Ectodermal cell (in vitro differentiated cells): ENCODE results near the gene CLTB.
A peak's percentile ranks its signal among the peaks of the same experiment; 100 is the strongest.

ENCODE experiments used
- H3K27ac ChIP-seq: 2 replicates; pipeline ENCODE4 v1.7.0; 2013; ENCODE audit warnings: mild to moderate bottlenecking, low read depth, low read length; ENCODE audit not compliant: insufficient read depth, poor library complexity, severe bottlenecking
- H3K27me3 ChIP-seq: 2 replicates; pipeline ENCODE4 v1.7.0; 2013; ENCODE audit warnings: mild to moderate bottlenecking, low read length; ENCODE audit not compliant: insufficient read depth, control insufficient read depth, poor library complexity, severe bottlenecking
- H3K36me3 ChIP-seq: one replicate; pipeline ENCODE4 v1.7.0; 2013; ENCODE audit warnings: low read length; ENCODE audit not compliant: control insufficient read depth, insufficient read depth
- H3K4me1 ChIP-seq: one replicate; pipeline ENCODE4 v1.7.0; 2013; ENCODE audit warnings: low read length; ENCODE audit not compliant: control insufficient read depth, insufficient read depth
- H3K4me3 ChIP-seq: 2 replicates; pipeline ENCODE4 v1.7.0; 2013; ENCODE audit warnings: low read depth, low read length, control low read depth; ENCODE audit not compliant: insufficient read depth
- H3K9me3 ChIP-seq: 2 replicates; pipeline ENCODE4 v1.7.0; 2013; ENCODE audit warnings: mild to moderate bottlenecking, low read length, moderate library complexity; ENCODE audit not compliant: control insufficient read depth
- WGBS, 2 experiments: methylation state at CpG; one replicate each; pipeline ENCODE4 v1.1.7; 2013; ENCODE audit warnings: missing lambda C conversion rate in 2 of 2; 5-methylcytosine and 5-hydroxymethylcytosine counted together

CLTB gene

GRCh38 chr5:176429972-176430371 is 13.6 kb upstream of the CLTB start:
- Histone ChIP-seq H3K27me3 (no peaks in the 10 kb centered on the region), H3K4me1 (no peaks in the 10 kb centered on the region), H3K27ac (no peak overlapping the region), H3K36me3 (no peaks in the 10 kb centered on the region), H3K4me3 (no peak overlapping the region), H3K9me3 (no peaks in the 10 kb centered on the region)
- 65 to 87% methylated on average over 4 of the region's 4 CpGs for WGBS, 2 experiments

GRCh38 chr5:176427971-176428370 is 11.6 kb upstream of the CLTB start:
- Histone ChIP-seq H3K27me3 (no peaks in the 10 kb centered on the region), H3K27ac (no peak overlapping the region), H3K9me3 (no peaks in the 10 kb centered on the region), H3K4me3 (no peak overlapping the region), H3K4me1 (no peaks in the 10 kb centered on the region), H3K36me3 (no peaks in the 10 kb centered on the region)
- 92 to 94% methylated on average over 4 of the region's 4 CpGs for WGBS, 2 experiments

- no peaks in the 10 kb centered on the region for H3K9me3 ChIP-seq
- no peaks in the 10 kb centered on the region for H3K4me1 ChIP-seq
- 94 to 100% methylated on average over 1 of the region's 1 CpG for WGBS, 2 experiments
Observed at GRCh38 chr5:176426876-176427275, 10.5 kb upstream of the CLTB start.

GRCh38 chr5:176425791-176426190 is 9.5 kb upstream of the CLTB start:
- Histone ChIP-seq H3K4me3 (no peak overlapping the region), H3K4me1 (no peaks in the 10 kb centered on the region), H3K36me3 (no peaks in the 10 kb centered on the region), H3K27me3 (no peaks in the 10 kb centered on the region), H3K9me3 (no peaks in the 10 kb centered on the region), H3K27ac (no peak overlapping the region)
- WGBS, 2 experiments, result 93 to 100% methylated on average over 1 of the region's 1 CpG

More at GRCh38 chr5:176426876-176427275, 10.5 kb upstream of the CLTB start:
- no peaks in the 10 kb centered on the region for H3K36me3 ChIP-seq
- H3K4me3 ChIP-seq, result no peak overlapping the region
- no peaks in the 10 kb centered on the region for H3K27me3 ChIP-seq
- H3K27ac ChIP-seq, result no peak overlapping the region

- WGBS, 2 experiments, result 87 to 95% methylated on average over 1 of the region's 1 CpG
- H3K4me3 ChIP-seq, result no peak overlapping the region
- no peak overlapping the region for H3K27ac ChIP-seq
- H3K9me3 ChIP-seq, result no peaks in the 10 kb centered on the region
- H3K4me1 ChIP-seq, result no peaks in the 10 kb centered on the region
- no peaks in the 10 kb centered on the region for H3K27me3 ChIP-seq
- H3K36me3 ChIP-seq, result no peaks in the 10 kb centered on the region
Observed at GRCh38 chr5:176425138-176425537, 8.8 kb upstream of the CLTB start.

GRCh38 chr5:176424181-176424580 is 7.8 kb upstream of the CLTB start:
- 84 to 88% methylated on average over 3 of the region's 3 CpGs for WGBS, 2 experiments
- Histone ChIP-seq H3K27me3 (no peaks in the 10 kb centered on the region), H3K4me1 (no peaks in the 10 kb centered on the region), H3K4me3 (no peak overlapping the region), H3K9me3 (no peaks in the 10 kb centered on the region), H3K27ac (no peak overlapping the region), H3K36me3 (no peaks in the 10 kb centered on the region)

- H3K27me3 ChIP-seq, result peaks cover 17% of the 10 kb centered on the region
- no peaks in the 10 kb centered on the region for H3K9me3 ChIP-seq
- 89 to 92% methylated on average over 2 of the region's 2 CpGs for WGBS, 2 experiments
- H3K36me3 ChIP-seq, result no peaks in the 10 kb centered on the region
- H3K27ac ChIP-seq, result no peak overlapping the region
- no peaks in the 10 kb centered on the region for H3K4me1 ChIP-seq
- H3K4me3 ChIP-seq, result no peak overlapping the region
Observed at GRCh38 chr5:176420972-176421544, 4.7 kb upstream of the CLTB start.

GRCh38 chr5:176420086-176420485 is 3.7 kb upstream of the CLTB start:
- 91 to 94% methylated on average over 5 of the region's 5 CpGs for WGBS, 2 experiments
- Histone ChIP-seq H3K9me3 (no peaks in the 10 kb centered on the region), H3K36me3 (no peaks in the 10 kb centered on the region)

GRCh38 chr5:176418251-176418650 is 1.9 kb upstream of the CLTB start:
- H3K9me3 ChIP-seq, result no peaks in the 10 kb centered on the region
- H3K4me3 ChIP-seq, result no peak overlapping the region
- H3K4me1 ChIP-seq, result no peaks in the 10 kb centered on the region
- no peak overlapping the region for H3K27ac ChIP-seq
- H3K36me3 ChIP-seq, result no peaks in the 10 kb centered on the region
- H3K27me3 ChIP-seq, result peaks cover 22% of the 10 kb centered on the region
- WGBS, 2 experiments, result 88 to 91% methylated on average over 9 of the region's 9 CpGs

More at GRCh38 chr5:176420086-176420485, 3.7 kb upstream of the CLTB start:
- Histone ChIP-seq H3K27ac (no peak overlapping the region), H3K4me1 (no peaks in the 10 kb centered on the region), H3K27me3 (peaks cover 22% of the 10 kb centered on the region), H3K4me3 (no peak overlapping the region)

- Histone ChIP-seq H3K27me3 (peaks cover 22% of the 10 kb centered on the region), H3K27ac (no peak overlapping the region), H3K9me3 (no peaks in the 10 kb centered on the region), H3K36me3 (no peaks in the 10 kb centered on the region), H3K4me1 (no peaks in the 10 kb centered on the region), H3K4me3 (peak overlapping the region; percentile 70)
- WGBS, 2 experiments, result 89 to 90% methylated on average over 11 of the region's 11 CpGs
Observed at GRCh38 chr5:176416965-176417364, 626 bp upstream of the CLTB start.
